Neuronal stem cell (in vitro differentiated cells): ENCODE data around the gene TMEM98.

Experiments
- DNase-seq: peaks from one replicate; pipeline ENCODE4 v3.0.0-alpha.2; 2013; ENCODE audit warnings: low spot score
- H2AFZ ChIP-seq: one replicate; pipeline ENCODE4 v1.6.1; 2013; ENCODE audit warnings: mild to moderate bottlenecking, low read length, inconsistent platforms
- H2AK5ac ChIP-seq: 2 replicates; pipeline ENCODE4 v1.6.1; 2013; ENCODE audit warnings: low read depth, mild to moderate bottlenecking, inconsistent platforms, low read length, moderate library complexity, mixed read lengths
- H2BK120ac ChIP-seq: 2 replicates; pipeline ENCODE4 v1.6.1; 2013; ENCODE audit warnings: low read depth, mild to moderate bottlenecking, inconsistent platforms, low read length, moderate library complexity, mixed read lengths
- H2BK12ac ChIP-seq: one replicate; pipeline ENCODE4 v1.6.1; 2013; ENCODE audit warnings: low read length, inconsistent platforms
- H2BK15ac ChIP-seq: 2 replicates; pipeline ENCODE4 v1.6.1; 2013; ENCODE audit warnings: mild to moderate bottlenecking, low read length, inconsistent platforms, mixed read lengths
- H2BK5ac ChIP-seq: one replicate; pipeline ENCODE4 v1.6.1; 2013; ENCODE audit warnings: inconsistent platforms, mild to moderate bottlenecking, low read length, moderate library complexity
- H3K14ac ChIP-seq: one replicate; pipeline ENCODE4 v1.6.1; 2013; ENCODE audit warnings: low read length, inconsistent platforms
- H3K18ac ChIP-seq: 2 replicates; pipeline ENCODE4 v1.6.1; 2013; ENCODE audit warnings: low read length, inconsistent platforms
- H3K23ac ChIP-seq: 2 replicates; pipeline ENCODE4 v1.6.1; 2013; ENCODE audit warnings: low read depth, mild to moderate bottlenecking, mixed read lengths, low read length, inconsistent platforms; ENCODE audit not compliant: poor library complexity
- H3K27ac ChIP-seq: replicated peaks from 3 replicates; pipeline ENCODE4 v1.5.1; 2013; ENCODE audit warnings: low read length, inconsistent platforms
- H3K27me3 ChIP-seq, 3 experiments: 2 replicates each; pipeline ENCODE4 v1.6.1; 2013; ENCODE audit warnings: low read length in 3 of 3, mild to moderate bottlenecking in 2 of 3, inconsistent platforms in 1 of 3, low read depth in 1 of 3, mixed read lengths in 1 of 3, moderate library complexity in 1 of 3; ENCODE audit not compliant: control insufficient read depth in 3 of 3, insufficient read depth in 3 of 3
- H3K36me3 ChIP-seq, 2 donors: replicated peaks in 1 of 2; 2 replicates each; pipeline ENCODE4 v1.6.1; 2013; ENCODE audit warnings: low read length in 2 of 2; ENCODE audit not compliant: control insufficient read depth in 2 of 2, insufficient read depth in 2 of 2
- H3K4ac ChIP-seq: 2 replicates; pipeline ENCODE4 v1.6.1; 2013; ENCODE audit warnings: inconsistent platforms, mild to moderate bottlenecking, low read length, moderate library complexity
- H3K4me1 ChIP-seq, 2 donors: 1 replicate in 1 of 2; 2 replicates in 1 of 2; pipeline ENCODE4 v1.6.1; 2013; ENCODE audit warnings: low read length in 2 of 2, low read depth in 1 of 2; ENCODE audit not compliant: control insufficient read depth in 2 of 2, insufficient read depth in 1 of 2
- H3K4me2 ChIP-seq: one replicate; pipeline ENCODE4 v1.6.1; 2013; ENCODE audit warnings: mild to moderate bottlenecking, low read length, inconsistent platforms; ENCODE audit not compliant: insufficient read depth, poor library complexity, severe bottlenecking
- H3K4me3 ChIP-seq, 2 donors: 2 replicates each; pipeline ENCODE4 v1.5.1; 2013; ENCODE audit warnings: low read length in 2 of 2, mild to moderate bottlenecking in 2 of 2, inconsistent platforms in 1 of 2, moderate library complexity in 1 of 2
- H3K79me1 ChIP-seq: one replicate; pipeline ENCODE4 v1.6.1; 2013; ENCODE audit warnings: low read depth, mild to moderate bottlenecking, inconsistent platforms, low read length, moderate library complexity
- H3K9ac ChIP-seq: one replicate; pipeline ENCODE4 v1.6.1; 2013; ENCODE audit warnings: mild to moderate bottlenecking, low read depth, low read length, inconsistent platforms; ENCODE audit not compliant: poor library complexity
- H3K9me3 ChIP-seq, 2 donors: replicated peaks in 1 of 2; 2 replicates each; pipeline versions ENCODE3 to v1.6.1; 2013; ENCODE audit warnings: low read length in 2 of 2, mild to moderate bottlenecking in 2 of 2, inconsistent platforms in 1 of 2, low read depth in 1 of 2, mixed read lengths in 1 of 2, moderate library complexity in 1 of 2; ENCODE audit not compliant: control insufficient read depth in 2 of 2, insufficient read depth in 1 of 2
- H4K8ac ChIP-seq: one replicate; pipeline ENCODE4 v1.6.1; 2013; ENCODE audit warnings: low read depth, mild to moderate bottlenecking, inconsistent platforms, low read length, moderate library complexity
- H4K91ac ChIP-seq: one replicate; pipeline ENCODE4 v1.6.1; 2013; ENCODE audit warnings: low read length, low read depth, mild to moderate bottlenecking, inconsistent platforms; ENCODE audit not compliant: poor library complexity
- WGBS, 2 donors: extraction: QIAGEN DNeasy Blood & Tissue Kit; methylation state at CpG; one replicate each; pipeline ENCODE4 v1.1.7; 2013; ENCODE audit warnings: missing lambda C conversion rate in 2 of 2, mixed read lengths in 1 of 2; ENCODE audit not compliant: insufficient read length in 2 of 2, insufficient replicate concordance in 1 of 2; ENCODE audit errors: extremely low coverage in 2 of 2; 5-methylcytosine and 5-hydroxymethylcytosine counted together

TMEM98 gene

GRCh38 chr17:32901743-32902142 is 26.2 kb upstream of the TMEM98 start:
- WGBS, 2 donors = 100% methylated on average over 3 of the region's 4 CpGs
- Histone ChIP-seq H4K8ac (no peak overlapping the region), H2BK120ac (no peak overlapping the region), H3K9me3 (no peaks in the 10 kb centered on the region), H3K27ac (no peak overlapping the region), H3K4ac (no peak overlapping the region), H3K18ac (no peak overlapping the region), H3K9ac (no peak overlapping the region), H3K79me1 (no peaks in the 10 kb centered on the region), H2BK12ac (no peak overlapping the region), H2AK5ac (no peak overlapping the region), H3K23ac (no peak overlapping the region), H4K91ac (no peak overlapping the region), H3K14ac (no peak overlapping the region), H2BK15ac (no peak overlapping the region), H2BK5ac (no peak overlapping the region), H3K4me2 (no peak overlapping the region), H3K4me3 (no peak overlapping the region), H3K27me3 (peaks cover 0 to 9% (median 0%) of the 10 kb centered on the region in 3 experiments), H3K4me1 (no peaks in the 10 kb centered on the region), H2AFZ (no peak overlapping the region), H3K36me3 (no peaks in the 10 kb centered on the region)
- no peak for DNase-seq

GRCh38 chr17:32903774-32904673 is 23.9 kb upstream of the TMEM98 start:
- Histone ChIP-seq H3K14ac (no peak overlapping the region), H3K36me3 (no peaks in the 10 kb centered on the region), H3K18ac (no peak overlapping the region), H2BK12ac (no peak overlapping the region), H3K27ac (no peak overlapping the region), H3K79me1 (no peaks in the 10 kb centered on the region), H4K91ac (no peak overlapping the region), H3K9me3 (no peaks in the 10 kb centered on the region), H3K9ac (no peak overlapping the region), H2AFZ (no peak overlapping the region), H2BK5ac (no peak overlapping the region), H3K4ac (no peak overlapping the region), H2BK120ac (no peak overlapping the region), H3K27me3 (no peaks in the 10 kb centered on the region), H3K4me1 (no peaks in the 10 kb centered on the region), H2AK5ac (no peak overlapping the region), H3K4me2 (no peak overlapping the region), H3K4me3 (no peak overlapping the region), H4K8ac (no peak overlapping the region), H2BK15ac (no peak overlapping the region), H3K23ac (no peak overlapping the region)
- no CpG with 5 or more reads among the region's 5 CpGs for WGBS, 2 donors
- no peak for DNase-seq

- H3K23ac ChIP-seq = no peak overlapping the region
- H3K9me3 ChIP-seq = no peaks in the 10 kb centered on the region
- H3K27ac ChIP-seq = no peak overlapping the region
- H3K4me3 ChIP-seq = no peak overlapping the region
- H2BK15ac ChIP-seq = no peak overlapping the region
- no peak overlapping the region for H3K4me2 ChIP-seq
- no peak overlapping the region for H2BK5ac ChIP-seq
- no peak overlapping the region for H2BK12ac ChIP-seq
- H3K79me1 ChIP-seq = no peaks in the 10 kb centered on the region
- no peak overlapping the region for H3K18ac ChIP-seq
- H4K8ac ChIP-seq = no peak overlapping the region
- no peak overlapping the region for H4K91ac ChIP-seq
- H2AFZ ChIP-seq = no peak overlapping the region
- no peak for DNase-seq
- H3K36me3 ChIP-seq = no peaks in the 10 kb centered on the region
- no peak overlapping the region for H2AK5ac ChIP-seq
- no peak overlapping the region for H3K4ac ChIP-seq
- peaks cover 0 to 1% of the 10 kb centered on the region in 2 donors for H3K4me1 ChIP-seq
- no peak overlapping the region for H3K14ac ChIP-seq
- no CpG with 5 or more reads among the region's 3 CpGs for WGBS, 2 donors
- H3K9ac ChIP-seq = no peak overlapping the region
- no peaks in the 10 kb centered on the region for H3K27me3 ChIP-seq
- H2BK120ac ChIP-seq = no peak overlapping the region
These were observed 23.1 kb upstream of the TMEM98 start for GRCh38 chr17:32904891-32905290.

GRCh38 chr17:32907583-32907982 is 20.4 kb upstream of the TMEM98 start:
- WGBS, 2 donors = no CpG with 5 or more reads among the region's 6 CpGs
- Histone ChIP-seq H2AFZ (no peak overlapping the region), H4K8ac (no peak overlapping the region), H3K18ac (no peak overlapping the region), H2BK120ac (no peak overlapping the region), H3K79me1 (no peaks in the 10 kb centered on the region), H2AK5ac (no peak overlapping the region), H3K4me3 (no peak overlapping the region), H2BK5ac (no peak overlapping the region), H3K4me1 (peaks cover 3 to 4% of the 10 kb centered on the region in 2 donors), H3K27ac (no peak overlapping the region), H4K91ac (no peak overlapping the region), H2BK15ac (no peak overlapping the region), H3K4ac (no peak overlapping the region), H3K27me3 (no peaks in the 10 kb centered on the region), H2BK12ac (no peak overlapping the region), H3K36me3 (no peaks in the 10 kb centered on the region), H3K9me3 (no peaks in the 10 kb centered on the region), H3K14ac (no peak overlapping the region), H3K23ac (no peak overlapping the region), H3K9ac (no peak overlapping the region), H3K4me2 (no peak overlapping the region)
- DNase-seq = no peak
